H1 (cell line): ENCODE results near the gene ZXDC. TPM values are rescaled to one million over a fixed set of nuclear protein-coding genes. Genes with fewer than 3 reads are reported as not detected.
A peak's percentile ranks its signal among the peaks of the same experiment; 100 is the strongest.

ENCODE experiments used
- CTCF ChIA-PET: fragments of 300-600 bp; sonication (Branson Sonifier 250); formaldehyde crosslinking; loops from one replicate; lab custom pipeline; 2021; ENCODE audit not compliant: partially characterized antibody; lab: Charles Lee
- POLR2A ChIA-PET: fragments of 300-600 bp; sonication (Branson Sonifier 250); formaldehyde crosslinking; loops from one replicate; lab custom pipeline; 2021; ENCODE audit warnings: inconsistent platforms; ENCODE audit not compliant: partially characterized antibody; lab: Charles Lee
- DNase-seq, 2 experiments: peaks; one replicate each; pipeline versions ENCODE4 v3.0.0 to v3.0.0-alpha.2; 2010 to 2022; ENCODE audit warnings: low spot score in 2 of 2, low read depth in 1 of 2, mixed read lengths in 1 of 2
- FAIRE-seq: peaks from 2 replicates; lab custom pipeline; 2011; peaks lifted over from hg19 to GRCh38; lab: Jason Lieb, UNC
- H2AFZ ChIP-seq: 2 replicates; pipeline ENCODE4 v1.8.1; 2012; ENCODE audit warnings: low read length, inconsistent platforms
- H2AK5ac ChIP-seq: 2 replicates; pipeline ENCODE4 v1.6.1; 2013; ENCODE audit warnings: low read depth, low read length
- H2BK120ac ChIP-seq: replicated peaks from 2 replicates; pipeline ENCODE3; 2013; ENCODE audit warnings: low read depth, low read length, inconsistent platforms
- H2BK12ac ChIP-seq: 2 replicates; pipeline ENCODE4 v1.6.1; 2013; ENCODE audit warnings: low read depth, low read length
- H2BK15ac ChIP-seq: 2 replicates; pipeline ENCODE4 v1.6.1; 2013; ENCODE audit warnings: low read length
- H2BK20ac ChIP-seq: 2 replicates; pipeline ENCODE4 v1.6.1; 2013; ENCODE audit warnings: low read length
- H2BK5ac ChIP-seq: 2 replicates; pipeline ENCODE4 v1.6.1; 2013; ENCODE audit warnings: low read depth, low read length
- H3K14ac ChIP-seq: 2 replicates; pipeline ENCODE4 v1.6.1; 2013; ENCODE audit warnings: inconsistent platforms; ENCODE audit not compliant: insufficient read length
- H3K18ac ChIP-seq: 2 replicates; pipeline ENCODE4 v1.6.1; 2013; ENCODE audit warnings: low read length; ENCODE audit errors: extremely low read depth
- H3K23ac ChIP-seq: 2 replicates; pipeline ENCODE4 v1.6.1; 2013; ENCODE audit warnings: inconsistent platforms; ENCODE audit not compliant: insufficient read length
- H3K23me2 ChIP-seq: 2 replicates; pipeline ENCODE4 v1.6.1; 2013; ENCODE audit warnings: low read depth, low read length
- H3K27ac ChIP-seq: 2 replicates; pipeline ENCODE4 v1.6.1; 2011; ENCODE audit warnings: low read depth, low read length, inconsistent platforms
- H3K27me3 ChIP-seq, 4 experiments: replicated peaks in 1 of 4; 1 replicate in 1 of 4; 2 replicates in 3 of 4; pipeline versions ENCODE4 v1.6.1 to v1.8.1; 2011 to 2013; ENCODE audit warnings: low read length in 3 of 4, mild to moderate bottlenecking in 3 of 4, inconsistent platforms in 2 of 4, mixed read lengths in 2 of 4, moderate library complexity in 1 of 4; ENCODE audit not compliant: control insufficient read depth in 3 of 4, insufficient read depth in 3 of 4; ENCODE audit errors: extremely low read depth in 1 of 4
- H3K36me3 ChIP-seq, 4 experiments: 2 replicates each; pipeline versions ENCODE4 v1.6.1 to v1.8.1; 2011 to 2013; ENCODE audit warnings: mild to moderate bottlenecking in 4 of 4, low read length in 3 of 4, moderate library complexity in 2 of 4, control low read depth in 1 of 4, inconsistent platforms in 1 of 4; ENCODE audit not compliant: insufficient read depth in 4 of 4, control insufficient read depth in 2 of 4
- H3K4ac ChIP-seq: replicated peaks from 2 replicates; pipeline ENCODE3; 2013; ENCODE audit warnings: low read length, low read depth, mixed read lengths, inconsistent platforms; ENCODE audit not compliant: insufficient read length
- H3K4me1 ChIP-seq, 4 experiments: replicated peaks in 1 of 4; 1 replicate in 1 of 4; 2 replicates in 3 of 4; pipeline versions ENCODE4 v1.6.1 to v1.8.1; 2011 to 2013; ENCODE audit warnings: low read length in 3 of 4, inconsistent platforms in 2 of 4, mixed read lengths in 1 of 4; ENCODE audit not compliant: insufficient read depth in 4 of 4, control insufficient read depth in 3 of 4
- H3K4me2 ChIP-seq, 2 experiments: 2 replicates each; pipeline versions ENCODE4 v1.6.1 to v1.8.1; 2011 to 2013; ENCODE audit warnings: low read depth in 2 of 2, low read length in 2 of 2, control low read depth in 1 of 2, inconsistent platforms in 1 of 2, mild to moderate bottlenecking in 1 of 2; ENCODE audit not compliant: insufficient read depth in 1 of 2
- H3K4me3 ChIP-seq, 4 experiments: fragments of 200-600, 300-600 bp in 1 of 4; sonication (generic), shearing (Covaris generic), sonication (Bioruptor Twin) in 1 of 4; 2 replicates each; pipeline versions ENCODE4 v1.5.1 to v1.8.1; 2011 to 2016; ENCODE audit warnings: low read length in 4 of 4, low read depth in 3 of 4, control low read depth in 2 of 4, inconsistent platforms in 2 of 4, mild to moderate bottlenecking in 2 of 4, mixed read lengths in 1 of 4, moderate library complexity in 1 of 4; ENCODE audit not compliant: insufficient read depth in 2 of 4; ENCODE audit errors: extremely low read depth in 1 of 4
- H3K56ac ChIP-seq: replicated peaks from 2 replicates; pipeline ENCODE3; 2013; ENCODE audit warnings: low read depth, mild to moderate bottlenecking, mixed read lengths, low read length, inconsistent platforms; ENCODE audit not compliant: insufficient read length
- H3K79me1 ChIP-seq: 2 replicates; pipeline ENCODE4 v1.6.1; 2013; ENCODE audit warnings: low read depth, low read length, control low read depth
- H3K79me2 ChIP-seq, 2 experiments: 2 replicates each; pipeline versions ENCODE4 v1.6.1 to v1.8.1; 2012 to 2013; ENCODE audit warnings: low read length in 2 of 2, mild to moderate bottlenecking in 2 of 2, inconsistent platforms in 1 of 2; ENCODE audit not compliant: insufficient read depth in 2 of 2, control insufficient read depth in 1 of 2
- H3K9ac ChIP-seq, 4 experiments: replicated peaks in 1 of 4; 1 replicate in 1 of 4; 2 replicates in 3 of 4; pipeline versions ENCODE4 v1.6.1 to v1.8.1; 2011 to 2013; ENCODE audit warnings: low read depth in 3 of 4, low read length in 3 of 4, control low read depth in 2 of 4, mild to moderate bottlenecking in 2 of 4, moderate library complexity in 2 of 4, inconsistent platforms in 1 of 4; ENCODE audit errors: extremely low read depth in 1 of 4
- H3K9me3 ChIP-seq, 2 experiments: 2 replicates each; pipeline versions ENCODE4 v1.6.1 to v1.8.1; 2012 to 2013; ENCODE audit warnings: mild to moderate bottlenecking in 2 of 2, moderate library complexity in 2 of 2, control low read depth in 1 of 2, inconsistent platforms in 1 of 2, low read depth in 1 of 2, low read length in 1 of 2, mixed read lengths in 1 of 2; ENCODE audit not compliant: insufficient read depth in 2 of 2
- H4K20me1 ChIP-seq, 2 experiments: replicated peaks in 1 of 2; 2 replicates each; pipeline versions ENCODE3 to v1.8.1; 2011 to 2013; ENCODE audit warnings: inconsistent platforms in 2 of 2, low read length in 2 of 2, mild to moderate bottlenecking in 1 of 2; ENCODE audit not compliant: insufficient read depth in 2 of 2, control insufficient read depth in 1 of 2
- H4K5ac ChIP-seq: 2 replicates; pipeline ENCODE4 v1.6.1; 2013; ENCODE audit warnings: low read length, low read depth, mixed read lengths, inconsistent platforms; ENCODE audit not compliant: insufficient read length
- H4K8ac ChIP-seq: 2 replicates; pipeline ENCODE4 v1.8.0; 2013; ENCODE audit warnings: mild to moderate bottlenecking, moderate library complexity, low read length, inconsistent platforms; ENCODE audit not compliant: insufficient read depth; ENCODE audit errors: extremely low read depth
- H4K91ac ChIP-seq: replicated peaks from 2 replicates; pipeline ENCODE3; 2013; ENCODE audit warnings: low read length, mixed read lengths, inconsistent platforms; ENCODE audit not compliant: insufficient read length
- CREB1 ChIP-seq: IDR thresholded peaks from 2 replicates; pipeline ENCODE4 v1.6.1; 2012; ENCODE audit warnings: inconsistent platforms
- EGR1 ChIP-seq: IDR thresholded peaks from 2 replicates; pipeline ENCODE4 v1.6.1; 2011; ENCODE audit warnings: low read depth, low read length, borderline replicate concordance
- PHF8 ChIP-seq: fragments of 200-600 bp; sonication (generic); conservative IDR thresholded peaks from 2 replicates; pipeline ENCODE4 v1.7.1; 2012; ENCODE audit warnings: low read depth, mild to moderate bottlenecking, inconsistent platforms, low read length, moderate library complexity
- POLR2A ChIP-seq, 2 experiments: IDR thresholded peaks; 1 replicate in 1 of 2; 2 replicates in 1 of 2; pipeline ENCODE4 v1.6.1; 2011; ENCODE audit warnings: low read depth in 2 of 2, low read length in 2 of 2, mild to moderate bottlenecking in 2 of 2; ENCODE audit errors: control extremely low read depth in 1 of 2
- SIX5 ChIP-seq: IDR thresholded peaks from 2 replicates; pipeline ENCODE4 v1.6.1; 2011; ENCODE audit warnings: mild to moderate bottlenecking, low read depth, low read length
- TEAD4 ChIP-seq: IDR thresholded peaks from 2 replicates; pipeline ENCODE4 v1.6.1; 2012; ENCODE audit warnings: low read depth, low read length, inconsistent platforms, mixed read lengths
- WGBS, 2 experiments: shearing (Covaris generic) in 1 of 2; methylation state at CpG; one replicate each; pipeline versions ENCODE4 v1.1.6 to v1.1.7; 2013 to 2015; ENCODE audit warnings: low lambda C conversion rate in 2 of 2, mixed read lengths in 2 of 2, inconsistent platforms in 1 of 2, low coverage in 1 of 2, missing lambda C conversion rate in 1 of 2; ENCODE audit not compliant: insufficient replicate concordance in 2 of 2, insufficient coverage in 1 of 2, insufficient read length in 1 of 2; ENCODE audit errors: extremely low coverage in 1 of 2, missing lambda C conversion rate in 1 of 2; 5-methylcytosine and 5-hydroxymethylcytosine counted together
- polyA plus RNA-seq, 7 experiments: library from polyadenylated mRNA; depleted of rRNA in 3 of 7; stranded (reverse) in 5 of 7; unstranded in 2 of 7; fragments of >200 nt in 5 of 7; fragments of 200-250 nt in 2 of 7; gene quantifications; 1 replicate in 5 of 7; 2 replicates in 1 of 7; 4 replicates in 1 of 7; pipeline versions ENCODE4 v1.2.1 to v1.2.3, GENCODE V29; 2011 to 2013; ENCODE audit warnings: missing spikeins in 2 of 7, mixed read lengths in 2 of 7
- total RNA-seq: library from RNA; stranded (reverse); fragmentation: NEBNext Ultra II Directional; extraction: Animal tissue kit (Norgen Biotek cat#: 25700); gene quantifications from 2 replicates; pipeline ENCODE4 v1.2.1, GENCODE V29; 2021
- TF ChIP-seq, protein P1 (sequence below): IDR thresholded peaks from 2 replicates; pipeline ENCODE4 v1.6.1; 2011; ENCODE audit warnings: low read depth, mild to moderate bottlenecking, low read length; ENCODE audit not compliant: insufficient read depth

ZXDC gene
- total and polyA plus RNA-seq, 2 of the 8 experiments (the other 6 are each of a cell fraction or from before 2014, with no cell fraction given): 12.7 to 24.3 TPM

DNA sequence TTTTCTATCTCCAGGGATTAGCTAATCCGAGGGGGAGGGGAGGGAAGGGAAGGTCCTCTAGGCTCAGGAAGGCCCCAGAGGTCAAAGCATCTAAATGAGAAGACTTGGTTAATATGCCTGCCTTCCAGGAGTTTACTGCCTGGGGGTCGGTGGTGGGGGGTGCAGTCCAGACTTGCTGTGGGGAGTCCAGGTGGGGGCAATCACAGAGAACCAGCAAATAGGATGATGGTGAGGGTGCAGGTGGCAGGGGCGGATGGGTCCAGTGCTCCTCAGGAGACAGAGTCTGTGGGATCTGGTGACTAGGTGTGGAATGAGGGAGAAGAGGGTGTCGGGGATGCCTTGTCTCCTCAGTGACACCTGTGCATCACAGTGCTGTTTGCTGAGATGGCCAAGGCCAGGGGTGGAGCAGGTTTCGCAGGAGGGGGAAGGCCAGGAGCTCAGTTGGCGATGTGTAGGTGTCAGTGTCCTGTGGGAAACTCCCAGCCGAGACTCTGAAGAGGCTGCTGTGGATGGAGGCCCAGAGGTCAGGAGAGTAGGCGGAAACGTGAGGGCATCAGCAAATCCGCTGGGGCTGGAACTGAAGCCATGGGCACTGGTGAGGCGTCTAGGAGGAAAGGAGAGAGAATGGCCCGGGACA is 72.9 kb downstream of the ZXDC start:
- H3K56ac ChIP-seq: no peak overlapping the region
- DNase-seq (no peak), FAIRE-seq (no peak)
- H3K4ac ChIP-seq: peak overlapping the region; percentile 72
- no peaks in the 10 kb centered on the region for H3K79me1 ChIP-seq
- no peak overlapping the region for H4K5ac ChIP-seq
- H3K36me3 ChIP-seq: no peaks in the 10 kb centered on the region
- H3K18ac ChIP-seq: peak overlapping the region; percentile 19
- 0 out of 2 replicates have a peak overlapping the region, but pooled peaks have one; percentile 4 for H2AK5ac ChIP-seq
- H3K4me2 ChIP-seq: no peak overlapping the region
- no peak overlapping the region for H3K23ac ChIP-seq
- H3K4me1 ChIP-seq: peaks cover 0 to 15% (median 0%) of the 10 kb centered on the region in 4 experiments; a peak in 2 of 7 replicates
- H4K91ac ChIP-seq: peak overlapping the region; percentile 17
- H3K9me3 ChIP-seq: no peaks in the 10 kb centered on the region
- H2BK20ac ChIP-seq: no peak overlapping the region
- no peaks in the 10 kb centered on the region for H3K79me2 ChIP-seq
- ChIA-PET POLR2A (no interaction called here), CTCF (interaction anchor here (0.6 to 1.0 kb wide), 2 partner anchors 39 to 68 kb away, joined by 3 read pairs; no protein-coding TSS in a partner anchor)
- no peaks in the 10 kb centered on the region for H3K23me2 ChIP-seq
- H4K8ac ChIP-seq: peak overlapping the region; percentile 28; the same call in 1 of the 2 replicates
- TF ChIP-seq EGR1: no peak
- TF ChIP-seq PHF8: no peak
- no peak for TF ChIP-seq POLR2A (IDR thresholded peaks at IDR 0.05; ENCODE audit: control extremely low read depth in 1 of 2, low read depth in 2 of 2, low read length in 2 of 2)
- TF ChIP-seq TEAD4: no peak
- TF ChIP-seq, protein P1, sequence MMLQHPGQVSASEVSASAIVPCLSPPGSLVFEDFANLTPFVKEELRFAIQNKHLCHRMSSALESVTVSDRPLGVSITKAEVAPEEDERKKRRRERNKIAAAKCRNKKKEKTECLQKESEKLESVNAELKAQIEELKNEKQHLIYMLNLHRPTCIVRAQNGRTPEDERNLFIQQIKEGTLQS: no peak
- no peak for TF ChIP-seq CREB1
- TF ChIP-seq SIX5: no peak
- no peak overlapping the region for H2BK120ac ChIP-seq
- H2BK12ac ChIP-seq: peak overlapping the region; percentile 60; the same call in 1 of the 2 replicates
- no peak overlapping the region for H3K14ac ChIP-seq
- 0 out of 7 replicates have a peak, but pooled peaks cover 0 to 1% (median 0%) of the 10 kb centered on the region in 4 experiments for H3K27me3 ChIP-seq
- H2AFZ ChIP-seq: no peak overlapping the region
- H3K9ac ChIP-seq: no peak overlapping the region
- no peak overlapping the region for H3K27ac ChIP-seq
- 89% methylated on average over 12 of the region's 12 CpGs; no CpG with 5 or more reads in 1 of the 2 experiments for WGBS, 2 experiments
- H2BK5ac ChIP-seq: no peak overlapping the region
- H3K4me3 ChIP-seq: no peak overlapping the region
- no peaks in the 10 kb centered on the region for H4K20me1 ChIP-seq
- no peak overlapping the region for H2BK15ac ChIP-seq
